Activated CD4-positive, CD25-positive, alpha-beta regulatory T cell (primary cell): ENCODE results near the gene TPPP3.

Experiments
- DNase-seq, 4 experiments: peaks; one replicate each; lab custom pipeline; 2025; lab: John Stamatoyannopoulos, UW

The TPPP3 gene

GRCh38 chr16:67393111-67393787 lies at the start of gene TPPP3:
Gene TPPP3 (minus strand): TSS chr16:67393498. CDS start chr16:67391111, 2,387 bp downstream.
- peak in 1 of 4 experiments; percentile 8 for DNase-seq

DNA sequence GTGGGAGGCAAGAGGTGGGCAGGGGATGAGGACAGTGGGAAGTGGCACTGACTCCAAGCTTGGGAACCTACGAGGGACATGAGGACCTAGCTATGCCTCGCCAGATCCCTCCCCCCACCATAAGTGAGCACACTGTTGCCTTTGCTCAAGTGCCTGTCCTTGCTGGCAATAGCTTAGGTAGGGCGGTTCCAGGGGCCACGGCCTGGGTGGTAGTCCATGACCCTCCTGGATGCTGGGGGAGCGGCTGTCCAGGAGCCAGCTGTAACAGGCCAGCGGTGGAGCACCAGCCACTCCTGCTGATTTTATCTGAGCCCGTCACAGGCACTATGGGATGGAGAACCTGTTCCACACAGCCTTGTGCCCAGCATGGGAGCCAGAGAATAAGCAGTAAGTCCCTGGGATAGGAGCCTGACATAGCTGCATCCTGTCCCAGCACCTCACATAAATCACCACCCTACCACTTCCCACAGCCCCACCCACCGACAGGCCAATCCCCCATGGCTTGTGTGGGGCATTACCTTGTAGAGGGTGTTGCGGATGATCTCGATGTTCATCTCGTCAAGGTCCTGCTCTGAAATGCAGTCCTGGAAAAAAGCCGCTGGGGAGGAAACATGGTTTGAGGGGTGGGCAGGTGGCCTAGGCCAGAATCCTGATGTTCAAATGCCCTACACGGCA lies 49.4 kb upstream of the TPPP3 start:
- no peak for DNase-seq

DNA sequence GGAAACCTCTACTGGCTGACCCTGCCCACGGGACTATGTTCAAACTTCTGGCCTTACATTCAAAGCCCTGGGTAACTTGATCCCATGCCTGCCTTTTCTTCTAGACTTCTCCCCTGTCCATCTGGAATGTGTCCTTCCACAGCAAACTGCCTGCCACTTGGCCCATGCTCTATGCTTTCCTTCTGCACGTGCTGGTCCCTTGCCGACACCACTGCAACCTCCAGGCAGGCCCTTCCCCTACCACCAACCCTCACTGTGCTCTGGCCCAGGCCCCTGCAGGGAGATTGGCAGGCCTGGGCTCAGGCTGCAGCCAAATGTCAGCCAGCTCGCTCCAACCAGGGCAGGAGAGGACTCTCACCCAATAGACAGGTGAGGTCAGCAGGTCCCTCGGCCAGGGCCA lies 48.6 kb upstream of the TPPP3 start:
- no peak for DNase-seq

DNA sequence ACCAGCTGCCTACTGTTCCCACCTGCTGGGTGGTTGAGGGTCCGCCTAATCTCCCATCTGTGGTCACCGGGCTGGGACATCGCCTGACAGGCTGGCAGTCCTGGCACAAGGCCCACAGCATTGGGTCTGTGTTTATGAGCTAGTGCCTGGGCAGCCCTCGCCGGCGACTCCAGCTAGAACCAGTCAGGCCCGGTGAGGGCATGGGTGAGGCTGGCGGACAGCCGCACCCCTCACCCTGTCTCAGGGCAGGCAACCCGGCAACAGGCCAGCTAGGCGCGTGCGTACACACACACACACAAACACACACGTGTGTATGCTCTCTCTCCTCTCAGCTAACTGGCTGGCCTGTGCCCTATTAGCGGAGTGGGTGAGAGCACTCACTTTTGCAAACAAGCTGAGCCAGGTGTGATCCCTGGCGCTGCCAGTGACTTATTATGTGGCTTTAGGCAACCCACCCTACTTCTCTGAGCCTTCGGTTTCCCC lies 48.0 kb upstream of the TPPP3 start:
- DNase-seq, result no peak

GRCh38 chr16:67438824-67439393 lies 45.6 kb upstream of the TPPP3 start:
- no peak for DNase-seq

DNA sequence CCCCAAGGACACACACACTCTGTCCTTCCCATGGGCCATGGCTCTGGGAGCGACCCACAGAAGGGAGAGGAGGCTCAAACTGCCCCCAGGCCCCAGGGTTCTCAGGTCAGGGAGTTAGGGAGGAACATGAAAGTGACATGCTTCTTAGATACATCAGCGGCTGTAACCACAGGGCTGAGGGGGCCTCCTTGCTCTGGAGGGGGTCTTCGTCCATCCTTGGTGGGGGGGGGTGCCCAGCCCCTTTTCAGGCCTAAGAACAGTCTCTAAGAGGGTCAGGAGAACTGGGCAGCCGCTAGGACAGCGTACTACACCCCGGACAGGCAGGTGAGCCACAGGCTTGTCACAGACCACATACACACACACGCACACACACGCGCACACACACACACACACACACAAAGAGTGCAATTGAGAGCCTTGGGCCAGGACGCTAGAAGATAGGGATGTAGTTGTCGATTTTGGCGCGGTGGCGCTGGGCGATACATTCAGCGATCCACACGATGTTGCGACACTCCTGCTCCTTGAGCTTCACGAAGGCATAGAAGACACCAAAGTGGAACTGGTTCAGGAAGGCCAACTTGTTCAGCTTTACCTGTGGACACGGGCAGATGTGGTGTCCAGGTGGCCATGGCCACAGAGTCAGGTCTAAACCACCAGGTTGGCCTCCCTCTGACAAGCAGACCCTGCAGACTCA lies 44.9 kb upstream of the TPPP3 start:
- no peak for DNase-seq

DNA sequence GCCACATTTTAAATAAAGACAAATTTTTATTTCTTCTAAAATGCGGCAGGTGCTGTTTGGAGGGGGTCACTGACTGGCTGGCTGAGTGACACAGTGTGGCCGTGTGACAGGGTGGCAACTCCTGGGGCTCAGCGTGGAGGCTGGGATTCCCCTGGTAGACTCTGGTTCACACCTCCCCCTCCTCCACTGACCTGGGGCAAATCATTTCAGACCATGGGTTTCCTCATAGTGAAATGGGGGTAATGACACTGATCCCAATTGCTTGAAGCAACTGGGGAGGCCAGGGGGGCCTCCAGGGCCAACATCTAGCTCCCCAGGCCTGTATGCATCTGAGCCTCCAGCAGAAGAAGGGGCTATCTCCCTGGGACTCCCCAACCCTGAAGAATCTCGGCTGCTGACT lies 44.2 kb upstream of the TPPP3 start:
- DNase-seq, result no peak

DNA sequence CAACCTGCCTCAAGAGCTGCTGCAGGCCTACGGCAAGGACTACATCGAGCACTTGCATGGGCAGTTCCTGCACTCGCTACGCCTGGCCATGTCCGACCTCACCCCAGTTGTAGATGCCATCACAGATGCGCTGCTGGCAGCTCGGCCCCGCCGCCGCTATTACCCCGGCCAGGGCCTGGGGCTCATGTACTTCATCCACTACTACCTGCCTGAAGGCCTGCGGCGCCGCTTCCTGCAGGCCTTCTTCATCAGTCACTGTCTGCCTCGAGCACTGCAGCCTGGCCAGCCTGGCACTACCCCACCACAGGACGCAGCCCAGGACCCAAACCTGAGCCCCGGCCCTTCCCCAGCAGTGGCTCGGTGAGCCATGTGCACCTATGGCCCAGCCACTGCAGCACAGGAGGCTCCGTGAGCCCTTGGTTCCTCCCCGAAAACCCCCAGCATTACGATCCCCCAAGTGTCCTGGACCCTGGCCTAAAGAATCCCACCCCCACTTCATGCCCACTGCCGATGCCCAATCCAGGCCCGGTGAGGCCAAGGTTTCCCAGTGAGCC lies 43.4 kb upstream of the TPPP3 start:
- DNase-seq, result no peak

GRCh38 chr16:67435758-67436164 lies 42.5 kb upstream of the TPPP3 start:
- no peak for DNase-seq

- DNase-seq, result no peak
Observed at GRCh38 chr16:67433131-67433719, 39.9 kb upstream of the TPPP3 start.

GRCh38 chr16:67432506-67432890 lies 39.2 kb upstream of the TPPP3 start:
- DNase-seq, result no peak

GRCh38 chr16:67431775-67432505 lies 38.6 kb upstream of the TPPP3 start:
- no peak for DNase-seq

- peak in 1 of 4 experiments; percentile 12 for DNase-seq
Observed at GRCh38 chr16:67430977-67431774, 37.9 kb upstream of the TPPP3 start, which contains the start of gene HSD11B2. Gene HSD11B2 (plus strand): TSS chr16:67431121. CDS start chr16:67431249, 128 bp downstream.

GRCh38 chr16:67430504-67430976 lies 37.2 kb upstream of the TPPP3 start:
- no peak for DNase-seq

- no peak for DNase-seq
Observed at GRCh38 chr16:67429799-67430503, 36.7 kb upstream of the TPPP3 start.

DNA sequence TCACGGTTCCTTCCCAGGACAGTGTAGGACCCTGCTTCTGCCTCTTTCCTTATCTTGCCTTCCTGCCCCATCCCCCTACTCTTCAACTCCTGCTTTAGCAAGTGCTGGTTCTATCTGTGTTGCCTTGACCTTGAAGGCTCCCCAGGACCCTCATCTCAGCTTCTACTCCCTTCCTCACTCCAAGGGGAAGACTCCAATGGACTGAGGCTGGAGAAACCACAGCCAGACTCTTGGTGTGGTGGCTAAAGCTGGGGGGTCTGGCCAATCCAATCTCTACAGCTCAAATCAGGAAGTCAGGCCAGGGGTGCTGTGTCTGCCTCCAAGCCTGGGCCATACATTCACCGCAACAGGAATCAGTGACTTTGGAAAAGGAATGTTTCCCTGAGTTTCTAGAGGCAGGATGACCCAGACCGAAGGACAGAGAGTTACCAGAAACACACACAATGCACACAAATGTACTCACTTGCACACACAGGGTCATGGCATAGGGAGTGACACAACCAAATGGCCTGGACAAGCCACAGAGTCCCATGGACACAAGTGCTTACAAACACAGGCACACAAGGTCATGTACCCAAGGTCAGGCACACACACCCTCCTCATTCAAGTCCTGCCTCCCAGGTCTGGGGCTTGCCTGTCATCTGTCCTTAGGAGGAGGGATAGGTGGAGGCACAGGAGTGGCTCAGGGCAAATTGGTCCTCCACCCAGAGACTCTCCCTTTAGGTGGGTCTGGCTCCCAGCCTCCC lies 35.9 kb upstream of the TPPP3 start:
- no peak for DNase-seq

DNA sequence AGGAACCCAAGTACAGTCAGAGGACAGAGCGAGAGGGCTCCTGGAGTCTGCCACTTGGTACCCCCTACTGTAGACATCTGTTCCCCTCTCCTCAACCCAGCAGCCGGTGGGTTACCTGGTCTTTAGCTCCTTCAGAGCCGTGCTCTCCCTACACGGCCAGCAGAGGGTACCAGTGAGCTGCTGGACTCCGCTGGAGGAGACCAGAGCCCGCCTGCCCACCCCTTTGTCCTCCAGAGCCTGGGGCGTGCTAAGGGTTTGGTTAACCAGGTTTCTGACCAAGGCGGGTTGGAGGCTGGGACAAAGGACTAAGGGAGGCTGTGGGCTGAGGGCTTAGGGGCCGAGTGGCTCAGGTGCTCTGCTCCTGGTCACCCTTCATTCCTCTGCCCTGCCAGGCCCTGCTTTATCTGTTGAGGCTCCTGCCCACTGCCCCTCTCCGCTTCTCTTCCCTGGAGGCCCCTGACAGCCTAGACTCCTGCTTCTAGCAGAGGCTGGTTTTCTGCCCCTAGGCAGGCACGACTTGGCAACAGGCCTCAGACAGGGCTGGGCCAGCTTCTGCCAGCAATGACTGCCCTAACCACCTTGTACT lies 34.9 kb upstream of the TPPP3 start:
- DNase-seq, result peak in 2 of 4 experiments; percentile 26 to 36

DNA sequence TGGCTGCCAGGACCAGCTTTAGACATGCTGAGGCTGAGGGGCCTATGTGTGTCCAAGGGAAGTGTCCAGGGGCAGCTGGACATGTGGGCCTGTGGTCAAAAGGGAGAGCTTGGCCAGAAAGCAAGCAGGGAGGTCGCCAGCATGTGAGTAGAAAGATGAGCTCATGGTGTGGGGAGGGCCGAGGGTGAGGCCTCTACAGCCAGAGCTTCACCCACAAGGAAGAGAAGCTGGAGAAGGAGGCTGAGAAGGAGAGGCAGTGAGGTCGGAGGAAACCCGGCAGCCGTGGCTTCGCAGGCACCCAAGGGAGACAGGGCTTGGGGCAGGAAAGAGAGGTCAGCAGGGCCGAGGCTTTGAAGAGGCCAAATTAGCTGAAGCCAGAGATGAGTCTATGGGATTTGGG lies 33.7 kb upstream of the TPPP3 start:
- no peak for DNase-seq
